Panc1 (cell line): ENCODE results near the gene RHPN2.
"Not testable (repeated sequence)": the region's sequence is repeated elsewhere in the genome, so short reads cannot be mapped to it uniquely, and the experiment has no call there.

Experiments used
- CTCF ChIP-seq: fragments of 450-650 bp; IDR thresholded peaks from 2 replicates; pipeline ENCODE4 v1.5.1; 2017; ENCODE audit warnings: mild to moderate bottlenecking
- POLR2AphosphoS5 ChIP-seq: IDR thresholded peaks from 2 replicates; pipeline ENCODE4 v1.6.1; 2012; ENCODE audit warnings: mild to moderate bottlenecking, low read depth, low read length, moderate library complexity
- REST ChIP-seq, 2 experiments: IDR thresholded peaks; 2 replicates each; pipeline ENCODE4 v1.6.1; 2011 to 2012; ENCODE audit warnings: low read depth in 2 of 2, control low read depth in 1 of 2, low read length in 1 of 2, mild to moderate bottlenecking in 1 of 2, moderate library complexity in 1 of 2; ENCODE audit not compliant: insufficient read depth in 1 of 2
- SIN3A ChIP-seq: IDR thresholded peaks from 2 replicates; pipeline ENCODE4 v1.6.1; 2012; ENCODE audit warnings: low read depth, mild to moderate bottlenecking, low read length, moderate library complexity, borderline replicate concordance; ENCODE audit not compliant: insufficient read depth
- TCF7L2 ChIP-seq: IDR thresholded peaks from 2 replicates; pipeline ENCODE4 v1.6.1; 2011; ENCODE audit warnings: mild to moderate bottlenecking, low read depth, low read length, inconsistent platforms

GRCh38 chr19:32977813-32978212 lies 86.9 kb downstream of the RHPN2 start:
- TF ChIP-seq CTCF; POLR2AphosphoS5; SIN3A; REST (IDR thresholded peaks at IDR 0.05; ENCODE audit: insufficient read depth in 1 of 2, low read depth in 2 of 2, low read length in 1 of 2); TCF7L2: not testable (repeated sequence)
